Caki2 (cell line): Measurements from ENCODE around the gene WWOX. TPM values are rescaled to one million over a fixed set of nuclear protein-coding genes. Genes with fewer than 3 reads are reported as not detected.
"Not testable (repeated sequence)": the region's sequence is repeated elsewhere in the genome, so short reads cannot be mapped to it uniquely, and the experiment has no call there.

Experiments used
- DNase-seq: peaks from one replicate; pipeline ENCODE4 v3.0.0-alpha.2; 2015; ENCODE audit warnings: low read depth
- in situ Hi-C: cut with HindIII; loops from 2 replicates; pipeline ENCODE4 v1.10.0; 2016; ENCODE audit warnings: low sequenced_read_pairs, low pct_unique_long_range_greater_than_20kb, mixed read lengths
- total RNA-seq: library from RNA; depleted of rRNA; stranded (reverse); fragments of >200 nt; shearing (Covaris generic); gene quantifications from 2 replicates; pipeline ENCODE4 v1.2.3, GENCODE V29; 2014; ENCODE audit warnings: low replicate concordance

Gene WWOX
- total RNA-seq, 1 experiment from 2014 or later = 15.1 TPM

DNA sequence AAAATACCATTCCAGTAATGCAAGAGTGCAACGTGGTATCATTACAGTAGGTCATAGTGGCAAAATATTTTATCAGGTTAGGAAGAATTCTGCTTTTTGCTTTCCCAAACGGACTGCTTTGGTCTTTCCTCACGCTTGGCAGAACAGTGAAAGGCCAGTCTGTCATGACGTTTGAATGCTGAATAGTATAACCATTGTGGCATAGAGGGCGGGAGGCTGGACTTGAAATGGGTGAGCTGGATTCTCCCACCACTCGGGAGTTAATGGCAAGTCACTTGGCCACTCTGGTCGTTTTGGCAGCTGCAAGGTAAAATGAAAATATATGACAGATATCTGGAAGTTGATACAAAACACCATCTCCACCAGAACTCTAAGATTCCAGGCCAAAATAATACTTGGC, 1109.9 kb downstream of the WWOX start:
- in situ Hi-C loops = no loop called here

DNA sequence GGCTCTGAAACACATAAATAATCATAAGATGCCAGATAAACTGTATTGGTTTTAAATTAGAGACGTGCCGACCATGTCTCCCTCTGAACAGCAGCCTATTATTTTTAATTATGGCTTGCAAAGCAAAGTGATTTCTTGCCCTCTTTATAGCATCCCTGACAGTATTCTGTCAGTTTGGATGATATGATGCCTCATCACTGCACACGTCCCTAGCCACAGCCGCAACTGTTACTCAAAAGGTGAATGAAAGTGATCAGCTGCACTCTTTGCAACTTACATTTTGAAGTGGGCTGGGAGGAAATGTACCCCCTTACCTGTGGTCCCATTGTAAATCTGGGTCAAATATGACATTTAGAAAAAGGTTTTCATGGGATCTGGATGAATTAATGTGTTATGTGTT, 1111.2 kb downstream of the WWOX start:
- no peak for DNase-seq
- in situ Hi-C loops = no loop called here

More for the DNA sequence above, 1109.9 kb downstream of the WWOX start:
- DNase-seq = no peak

DNA sequence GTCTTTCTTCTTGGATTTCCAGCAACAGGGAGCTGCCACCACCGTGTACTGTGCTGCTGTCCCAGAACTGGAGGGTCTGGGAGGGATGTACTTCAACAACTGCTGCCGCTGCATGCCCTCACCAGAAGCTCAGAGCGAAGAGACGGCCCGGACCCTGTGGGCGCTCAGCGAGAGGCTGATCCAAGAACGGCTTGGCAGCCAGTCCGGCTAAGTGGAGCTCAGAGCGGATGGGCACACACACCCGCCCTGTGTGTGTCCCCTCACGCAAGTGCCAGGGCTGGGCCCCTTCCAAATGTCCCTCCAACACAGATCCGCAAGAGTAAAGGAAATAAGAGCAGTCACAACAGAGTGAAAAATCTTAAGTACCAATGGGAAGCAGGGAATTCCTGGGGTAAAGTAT, 1112.1 kb downstream of the WWOX start:
- in situ Hi-C loops = no loop called here
- DNase-seq = no peak

DNA sequence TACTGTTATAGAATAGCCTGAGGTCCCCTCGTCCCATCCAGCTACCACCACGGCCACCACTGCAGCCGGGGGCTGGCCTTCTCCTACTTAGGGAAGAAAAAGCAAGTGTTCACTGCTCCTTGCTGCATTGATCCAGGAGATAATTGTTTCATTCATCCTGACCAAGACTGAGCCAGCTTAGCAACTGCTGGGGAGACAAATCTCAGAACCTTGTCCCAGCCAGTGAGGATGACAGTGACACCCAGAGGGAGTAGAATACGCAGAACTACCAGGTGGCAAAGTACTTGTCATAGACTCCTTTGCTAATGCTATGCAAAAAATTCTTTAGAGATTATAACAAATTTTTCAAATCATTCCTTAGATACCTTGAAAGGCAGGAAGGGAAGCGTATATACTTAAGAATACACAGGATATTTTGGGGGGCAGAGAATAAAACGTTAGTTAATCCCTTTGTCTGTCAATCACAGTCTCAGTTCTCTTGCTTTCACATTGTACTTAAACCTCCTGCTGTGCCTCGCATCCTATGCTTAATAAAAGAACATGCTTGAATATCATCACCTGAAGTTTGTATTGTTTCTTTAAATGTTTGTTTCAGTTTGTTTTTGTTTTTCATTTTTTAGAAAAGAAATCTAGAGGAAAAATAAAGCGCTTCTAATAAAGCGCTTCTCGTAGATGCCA, 1112.8 kb downstream of the WWOX start:
- no peak for DNase-seq
- in situ Hi-C loops = no loop called here

DNA sequence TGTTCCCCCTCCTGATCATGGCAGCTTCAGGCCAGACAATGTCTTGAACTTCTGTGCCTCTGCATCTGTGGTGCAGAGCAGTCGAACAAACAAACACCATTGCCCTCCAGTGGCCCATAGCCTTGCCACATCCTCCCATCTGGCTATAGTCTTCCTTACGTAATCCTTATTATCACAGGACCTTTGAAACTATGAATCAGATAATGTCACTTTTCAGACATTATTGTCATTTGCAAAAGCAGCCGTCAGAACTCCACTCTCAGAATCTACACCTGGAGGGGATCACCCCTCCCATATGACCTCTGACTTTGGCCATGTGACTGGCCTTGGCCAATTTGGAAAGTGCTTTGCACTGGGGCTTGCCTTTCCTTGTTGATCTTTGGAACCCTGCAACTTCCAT, 1113.8 kb downstream of the WWOX start:
- in situ Hi-C loops = no loop called here
- DNase-seq = no peak

DNA sequence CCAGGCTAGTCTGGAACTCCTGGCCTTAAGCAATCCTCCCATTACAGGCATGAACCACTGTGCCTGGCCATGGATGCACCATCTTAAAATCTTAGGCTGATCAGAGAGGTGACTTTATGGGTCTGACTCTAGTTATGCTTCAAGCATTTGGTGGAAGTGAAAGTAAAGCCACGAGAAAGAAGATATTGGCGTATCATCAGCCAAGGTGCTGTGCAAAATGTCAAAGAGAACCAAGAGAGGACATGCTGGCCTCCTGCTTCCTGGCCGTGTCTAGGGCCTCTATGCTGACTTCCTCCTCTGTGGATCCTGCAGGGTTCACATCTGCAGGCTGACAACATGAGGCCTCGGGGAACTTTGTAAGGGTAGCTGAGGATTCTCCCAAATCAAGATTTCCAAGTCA, 1115.8 kb downstream of the WWOX start:
- in situ Hi-C loops = no loop called here

DNA sequence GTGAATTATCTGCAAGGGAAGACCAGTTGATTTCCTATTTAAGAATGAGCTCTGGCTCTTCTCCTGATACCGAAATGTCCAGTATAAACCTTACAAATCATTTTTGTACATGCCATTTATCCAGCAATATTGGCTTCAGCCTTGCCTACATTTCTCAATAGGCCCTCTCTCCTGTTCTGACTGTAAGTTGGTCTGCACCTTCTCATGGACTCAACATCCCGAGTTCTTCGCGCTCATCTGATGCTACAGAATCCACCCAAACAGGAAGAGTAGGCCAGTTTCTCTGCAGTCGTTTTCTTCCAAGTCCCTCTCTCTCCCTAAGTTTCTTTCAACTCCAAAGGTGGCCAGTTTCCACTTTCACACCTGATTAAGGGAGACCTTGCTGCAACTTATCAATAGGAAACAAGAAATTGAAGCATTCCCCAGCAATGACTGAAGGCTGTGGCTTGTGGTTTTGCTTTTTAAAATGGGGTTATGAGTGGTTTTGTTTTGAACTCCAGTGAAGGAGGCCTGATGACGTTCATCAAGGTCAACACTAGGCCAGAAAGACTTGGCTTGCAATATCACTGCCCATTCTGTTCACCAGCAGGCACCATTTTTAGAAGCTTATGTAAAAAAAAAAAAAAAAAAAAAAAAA, 1118.0 kb downstream of the WWOX start:
- in situ Hi-C loops = no loop called here
- DNase-seq = no peak

More for the DNA sequence above, 1115.8 kb downstream of the WWOX start:
- DNase-seq = no peak

DNA sequence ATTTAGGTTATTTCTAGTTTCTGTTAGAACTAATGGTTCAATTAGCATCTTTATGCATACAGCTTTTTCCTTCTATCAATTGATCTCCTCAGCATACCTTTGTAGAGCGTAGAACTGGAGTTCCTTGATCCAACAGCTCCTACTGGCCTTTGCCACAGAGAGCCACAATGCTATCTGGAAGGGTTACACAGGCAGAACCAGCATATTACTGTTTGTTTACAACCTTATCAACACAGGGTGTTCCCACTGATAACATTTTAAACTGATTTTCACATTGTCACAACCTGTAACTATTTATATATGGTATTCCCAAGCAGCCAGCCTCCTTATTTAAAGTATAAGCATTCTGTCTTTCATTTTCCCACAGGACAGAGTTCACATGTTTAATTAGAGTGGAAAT, 1118.9 kb downstream of the WWOX start:
- in situ Hi-C loops = no loop called here
- DNase-seq = no peak

DNA sequence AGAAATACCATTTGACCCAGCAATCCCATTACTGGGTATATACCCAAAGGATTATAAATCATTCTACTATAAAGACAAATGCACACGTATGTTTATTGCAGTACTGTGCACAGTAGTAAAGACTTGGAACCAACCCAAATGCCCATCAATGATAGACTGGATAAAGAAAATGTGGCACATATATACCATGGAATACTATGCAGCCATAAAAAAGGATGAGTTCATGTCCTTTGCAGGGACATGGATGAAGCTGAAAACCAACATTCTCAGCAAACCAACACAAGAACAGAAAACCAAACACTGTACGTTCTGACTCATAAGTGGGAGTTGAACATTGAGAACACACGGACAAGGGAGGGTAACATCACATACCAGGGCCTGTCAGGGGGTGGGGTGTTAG, 1126.5 kb downstream of the WWOX start:
- in situ Hi-C loops, DNase-seq: not testable (repeated sequence)

DNA sequence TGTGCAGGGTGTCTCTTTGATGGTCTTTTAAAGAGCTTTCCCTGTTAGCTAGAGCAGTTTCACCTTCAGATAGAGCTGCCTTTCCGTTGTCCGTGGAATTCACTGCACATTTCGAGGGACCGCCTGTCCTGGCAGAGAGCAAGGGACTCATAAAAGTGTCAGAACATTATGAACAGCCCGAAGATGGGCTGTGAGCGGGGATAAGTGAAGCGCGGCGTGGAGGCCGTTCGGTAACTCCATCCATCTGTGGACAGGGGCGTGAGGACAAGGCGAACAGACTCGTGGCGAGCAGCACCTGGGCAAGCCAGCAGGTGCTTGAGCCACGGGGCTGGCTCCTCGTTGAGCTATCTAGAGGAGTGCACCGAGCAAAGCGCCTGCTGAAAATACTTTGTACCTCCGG, 1129.9 kb downstream of the WWOX start:
- in situ Hi-C loops = no loop called here
- DNase-seq = no peak

DNA sequence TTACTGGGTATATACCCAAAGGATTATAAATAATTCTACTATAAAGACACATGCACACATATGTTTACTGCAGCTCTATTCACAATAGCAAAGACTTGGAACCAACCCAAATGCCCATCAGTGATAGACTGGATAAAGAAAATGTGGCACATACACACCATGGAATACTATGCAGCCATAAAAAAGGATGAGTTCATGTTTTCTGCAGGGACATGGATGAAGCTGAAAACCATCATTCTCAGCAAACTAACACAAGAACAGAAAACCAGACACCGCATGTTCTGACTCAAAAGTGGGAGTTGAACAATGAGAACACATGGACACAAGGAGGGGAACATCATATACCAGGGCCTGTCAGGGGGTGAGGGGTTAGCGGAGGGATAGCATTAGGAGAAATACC, 1146.2 kb downstream of the WWOX start:
- in situ Hi-C loops, DNase-seq: not testable (repeated sequence)

DNA sequence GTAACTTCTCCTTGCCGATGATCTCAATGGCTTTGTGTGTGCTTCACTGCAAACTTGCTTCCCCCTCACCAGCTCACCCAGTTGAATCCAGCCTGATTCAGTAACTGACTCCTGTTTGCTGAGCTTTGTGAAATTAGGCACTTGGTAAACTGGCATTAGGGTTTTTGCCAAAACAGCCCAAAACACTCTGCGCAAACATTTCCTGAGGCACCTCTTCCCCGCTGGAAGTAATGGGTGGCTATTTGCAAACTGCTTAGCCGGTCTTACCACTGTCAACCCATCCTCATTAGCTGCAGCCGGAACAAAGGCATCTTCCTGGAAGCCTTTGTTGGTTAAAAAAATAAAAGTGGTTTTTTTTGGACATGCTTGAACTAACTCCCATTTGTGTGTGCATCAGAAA, 1147.9 kb downstream of the WWOX start:
- in situ Hi-C loops = no loop called here
- DNase-seq = no peak

DNA sequence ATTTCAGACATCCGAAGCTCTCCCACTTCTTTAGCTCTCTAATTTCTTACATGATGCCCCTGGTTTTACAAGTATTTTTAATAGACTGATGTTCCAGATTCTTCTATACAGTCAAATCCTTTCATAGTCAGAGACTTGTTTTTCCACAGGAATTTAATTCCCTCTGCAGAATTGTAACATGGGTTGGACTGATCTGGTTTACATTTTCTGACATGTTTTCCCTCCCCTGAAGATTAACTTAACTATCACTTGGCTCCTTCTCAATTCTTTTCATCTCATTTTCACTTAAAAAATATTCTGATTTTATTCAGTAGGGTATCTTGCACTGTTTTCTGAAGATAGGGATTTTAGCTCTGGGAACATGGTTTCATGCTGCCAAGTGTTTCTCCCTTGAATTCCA, 1148.9 kb downstream of the WWOX start:
- in situ Hi-C loops = no loop called here
- DNase-seq = no peak

DNA sequence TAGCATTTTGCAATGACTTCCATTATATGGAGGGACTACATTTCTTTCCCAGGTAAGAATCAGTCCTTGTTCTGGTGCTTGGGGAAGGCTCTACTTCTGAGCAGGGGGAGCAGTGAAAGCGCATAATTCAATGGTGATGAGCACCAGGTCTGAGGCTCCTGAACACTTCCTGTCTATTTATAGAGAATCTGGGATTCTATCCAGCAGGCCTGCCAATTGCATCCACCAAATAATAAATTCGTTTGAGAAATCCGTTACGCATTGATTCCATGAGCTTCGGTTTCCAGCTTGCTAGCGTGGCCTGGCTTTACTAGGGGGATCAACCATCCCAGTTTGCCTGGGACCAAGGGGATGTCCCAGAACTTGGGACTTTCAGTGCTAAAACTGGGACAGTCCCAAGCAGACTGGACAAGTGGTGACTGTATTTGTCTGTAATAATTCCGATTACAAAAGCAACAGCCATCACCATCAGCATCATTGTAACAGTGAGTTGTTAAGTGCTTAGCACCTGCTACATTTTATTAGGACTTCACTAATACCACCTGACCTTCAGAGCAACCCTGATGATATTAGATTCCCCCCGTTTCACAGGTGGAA, 1151.1 kb downstream of the WWOX start:
- in situ Hi-C loops = no loop called here
- DNase-seq = no peak

DNA sequence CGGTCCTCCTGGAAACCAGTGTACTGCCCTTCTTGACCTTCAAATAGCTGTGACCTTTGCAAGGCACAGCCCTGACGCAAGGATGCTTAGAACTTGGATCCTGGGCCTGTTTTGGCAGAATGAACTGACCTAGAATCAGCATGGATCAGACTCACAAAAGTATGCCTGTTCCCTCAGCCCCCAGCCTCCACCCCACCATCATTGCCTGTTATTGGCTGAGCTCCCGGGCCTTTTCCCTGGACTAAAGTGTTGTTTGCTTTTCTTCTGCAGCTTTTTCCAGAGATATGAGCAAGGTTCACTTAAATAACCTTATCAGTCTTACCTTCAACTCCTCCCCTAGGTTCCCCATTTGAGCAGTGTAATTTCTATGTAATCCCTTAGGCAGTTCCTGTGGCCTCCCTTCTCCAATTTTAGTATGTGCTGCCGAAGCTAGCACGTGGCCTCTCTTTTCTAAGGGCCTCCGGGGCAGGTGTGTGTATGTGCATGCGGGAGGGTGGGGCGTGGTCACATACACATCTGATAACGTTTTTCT, 1153.7 kb downstream of the WWOX start:
- no peak for DNase-seq
- in situ Hi-C loops = no loop called here

DNA sequence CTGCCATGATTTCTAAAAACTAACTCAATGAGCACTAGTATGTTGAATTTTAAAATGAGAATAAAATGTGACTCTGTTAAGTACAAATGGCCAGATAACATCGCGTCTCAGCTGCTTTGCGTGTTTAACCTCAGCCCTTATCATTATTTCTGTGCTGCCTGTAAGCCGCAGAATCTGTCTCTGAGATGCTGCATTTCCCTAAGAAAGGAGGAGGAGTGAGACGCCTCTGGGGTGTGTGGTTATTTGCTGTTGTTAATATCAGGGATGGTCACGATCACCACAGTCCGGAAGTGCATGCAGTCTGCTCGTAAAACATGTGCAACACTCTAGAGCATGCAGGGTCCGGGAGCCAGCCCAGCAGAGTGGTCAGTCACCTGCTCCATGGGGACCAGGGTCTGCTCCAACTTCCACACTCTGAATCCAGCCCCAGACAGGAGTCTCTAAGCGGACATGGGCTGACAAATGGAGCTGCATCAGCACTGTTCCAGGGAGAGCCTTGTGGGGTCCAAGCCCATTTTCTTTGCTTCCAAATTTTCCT, 1158.6 kb downstream of the WWOX start:
- no peak for DNase-seq
- in situ Hi-C loops = no loop called here

DNA sequence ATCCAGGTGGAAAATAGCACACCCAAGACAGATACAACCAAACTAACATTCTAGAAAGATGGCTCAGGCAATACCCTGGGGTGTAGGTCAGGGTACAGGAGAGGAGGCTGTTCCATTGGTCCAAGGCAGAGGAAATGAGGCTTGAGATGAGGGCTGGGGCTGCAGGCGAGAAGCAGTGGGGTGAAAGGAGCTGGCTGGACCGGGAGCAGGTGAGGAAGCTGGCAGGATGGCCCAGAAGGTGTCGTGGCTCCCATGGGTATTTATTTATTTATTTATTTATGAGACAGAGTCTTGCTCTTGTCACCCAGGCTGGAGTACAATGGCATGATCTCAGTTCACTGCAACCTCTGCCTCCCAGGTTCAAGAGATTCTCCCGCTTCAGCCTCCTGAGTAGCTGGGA, 1161.4 kb downstream of the WWOX start:
- in situ Hi-C loops, DNase-seq: not testable (repeated sequence)

DNA sequence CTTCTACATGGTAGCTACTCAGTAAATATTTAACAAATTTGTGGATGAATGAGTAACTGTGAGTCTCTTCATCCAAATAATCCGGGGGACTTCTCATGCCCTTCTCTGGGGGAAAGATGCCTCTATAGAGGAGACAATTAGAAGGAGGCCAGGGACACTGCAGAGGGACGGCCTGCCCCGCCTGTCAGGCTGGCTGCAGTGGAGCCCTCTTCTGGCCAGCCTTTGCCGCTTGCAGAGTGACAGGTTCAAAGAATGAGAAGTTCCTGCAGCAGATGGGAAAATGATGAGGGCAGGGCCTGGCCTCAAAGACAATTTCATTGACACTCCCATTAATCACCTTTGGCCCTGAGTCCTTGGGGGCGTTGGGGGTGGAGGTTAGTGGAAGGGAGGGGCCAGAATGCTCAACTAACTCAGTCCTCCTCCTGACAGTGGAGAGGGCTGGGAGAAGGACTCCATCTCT, 1162.1 kb downstream of the WWOX start:
- peak; percentile 70 for DNase-seq
- in situ Hi-C loops = no loop called here

DNA sequence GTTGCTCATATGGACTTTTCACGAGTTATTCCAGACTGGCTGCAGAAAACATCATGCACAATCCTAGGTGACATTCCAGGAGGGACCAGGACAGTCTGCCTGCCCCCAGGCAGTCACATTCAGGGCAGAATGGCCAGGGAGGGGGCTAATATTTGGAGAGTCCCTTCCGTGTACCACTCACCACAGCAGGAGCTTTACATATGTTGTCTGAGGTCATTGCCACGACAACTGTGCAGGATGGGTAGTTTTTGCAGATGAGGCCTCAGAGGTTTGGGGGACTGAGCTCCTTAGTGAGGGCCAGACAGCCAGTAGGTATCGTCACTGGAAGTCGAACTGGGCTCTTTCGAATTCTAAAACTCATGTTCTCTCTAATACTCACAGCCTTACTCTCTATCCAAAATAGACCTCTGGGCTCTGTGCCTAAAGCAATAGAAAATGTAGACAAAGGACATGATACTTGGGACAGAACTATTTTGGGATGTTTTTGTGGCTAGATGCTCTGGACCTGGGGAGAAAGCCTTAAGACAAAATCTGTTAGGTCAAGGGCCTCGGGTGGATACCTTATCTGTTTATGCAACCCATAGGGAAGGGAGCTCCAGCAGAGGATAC, 1162.6 kb downstream of the WWOX start:
- in situ Hi-C loops = no loop called here
- no peak for DNase-seq
